HG03457 (cell line): ENCODE measurements around the gene CWC22.

Experiments used
- ATAC-seq: cut with Tn5 transposase; IDR thresholded peaks from one replicate; pipeline ENCODE4 v1.9.1; 2021; ENCODE audit warnings: moderate number of reproducible peaks; ENCODE audit not compliant: unreplicated experiment

The CWC22 gene

DNA sequence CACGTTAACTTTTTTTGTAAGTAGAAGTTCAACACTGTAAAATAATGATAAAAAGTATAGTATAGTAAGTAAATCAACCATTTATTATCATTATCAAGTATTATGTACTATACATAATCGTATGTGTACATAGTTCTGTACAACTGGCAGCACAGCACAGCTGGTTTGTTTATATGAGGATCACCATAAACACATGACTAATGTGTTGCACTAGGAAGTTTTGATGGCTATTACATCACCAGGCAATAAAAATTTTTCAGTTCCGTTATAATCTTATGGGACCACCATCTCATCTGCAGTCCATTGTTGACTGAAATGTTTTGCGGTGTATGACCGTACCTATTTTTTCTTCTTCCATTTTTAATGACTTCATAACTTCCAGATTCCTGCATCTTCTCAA is 106.4 kb downstream of the CWC22 start:
- ATAC-seq = no peak

GRCh38 chr2:179899666-179900065 is 107.4 kb downstream of the CWC22 start:
- ATAC-seq = no peak

DNA sequence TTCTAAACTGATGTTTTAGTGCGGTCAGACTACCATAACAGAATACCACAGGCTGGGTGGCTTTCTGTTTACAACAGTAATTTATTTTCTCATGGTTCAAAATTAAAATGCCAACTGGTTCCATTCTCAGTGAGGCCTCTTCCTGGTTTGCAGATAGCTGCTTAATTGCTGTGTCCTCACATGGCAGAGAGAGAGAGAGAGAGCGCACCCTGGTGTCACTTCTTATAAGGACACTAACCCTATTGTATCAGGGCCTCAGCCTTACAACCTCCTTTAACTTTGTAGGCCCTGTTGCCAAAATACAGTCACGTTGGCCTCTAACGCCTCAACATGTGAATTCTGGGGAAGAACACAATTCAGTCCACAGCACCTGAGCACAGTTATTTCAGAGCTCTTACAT is 108.2 kb downstream of the CWC22 start:
- no peak for ATAC-seq
